Stimulated activated CD4-positive, alpha-beta T cell treated with anti-CD3 and anti-CD28 coated beads, Interleukin-4, amount 100 ng/mL, for 4 hours (primary cell): ENCODE measurements around the gene KANSL1L.

ENCODE experiments used
- DNase-seq, 2 experiments: peaks; one replicate each; pipeline ENCODE4 v3.0.0-alpha.2; 2020

Gene KANSL1L

GRCh38 chr2:210063306-210063705 lies 107.9 kb downstream of the KANSL1L start:
- no peak for DNase-seq

- DNase-seq = no peak
These were observed 115.4 kb downstream of the KANSL1L start for GRCh38 chr2:210055825-210056224.

- DNase-seq = no peak
These were observed 116.5 kb downstream of the KANSL1L start for GRCh38 chr2:210054696-210055095.

GRCh38 chr2:210050885-210051284 lies 120.3 kb downstream of the KANSL1L start:
- DNase-seq = no peak

GRCh38 chr2:210049831-210050230 lies 121.4 kb downstream of the KANSL1L start:
- DNase-seq = no peak

- DNase-seq = no peak
These were observed 124.2 kb downstream of the KANSL1L start for GRCh38 chr2:210046851-210047500.

- no peak for DNase-seq
These were observed 133.1 kb downstream of the KANSL1L start for GRCh38 chr2:210038078-210038477.

- DNase-seq = no peak
These were observed 135.5 kb downstream of the KANSL1L start for GRCh38 chr2:210035679-210036078.

GRCh38 chr2:210034087-210034683 lies 137.0 kb downstream of the KANSL1L start:
- no peak for DNase-seq

GRCh38 chr2:210028178-210028577 lies 143.0 kb downstream of the KANSL1L start:
- DNase-seq = no peak

- no peak for DNase-seq
These were observed 143.6 kb downstream of the KANSL1L start for GRCh38 chr2:210027608-210028007.

- no peak for DNase-seq
These were observed 148.4 kb downstream of the KANSL1L start for GRCh38 chr2:210022824-210023223.

GRCh38 chr2:210020138-210020537 lies 151.1 kb downstream of the KANSL1L start:
- DNase-seq = no peak

GRCh38 chr2:210009896-210010295 lies 161.3 kb downstream of the KANSL1L start:
- no peak for DNase-seq

GRCh38 chr2:210009126-210009525 lies 162.1 kb downstream of the KANSL1L start:
- DNase-seq = no peak

- no peak for DNase-seq
These were observed 163.3 kb downstream of the KANSL1L start for GRCh38 chr2:210007895-210008294.

- DNase-seq = no peak
These were observed 166.3 kb downstream of the KANSL1L start for GRCh38 chr2:210004881-210005280.

GRCh38 chr2:210003359-210003758 lies 167.8 kb downstream of the KANSL1L start:
- DNase-seq = no peak

GRCh38 chr2:210002158-210003157 lies 168.8 kb downstream of the KANSL1L start, which contains the start of gene RPE:
Gene RPE (plus strand): TSS chr2:210002638. CDS start chr2:210002662, 24 bp downstream.
- DNase-seq = peak; percentile 96 to 98

- DNase-seq = no peak
These were observed 170.5 kb downstream of the KANSL1L start for GRCh38 chr2:210000464-210001324.

GRCh38 chr2:209998596-209998995 lies 172.6 kb downstream of the KANSL1L start:
- no peak for DNase-seq

GRCh38 chr2:209993968-209994367 lies 177.2 kb downstream of the KANSL1L start:
- no peak for DNase-seq
